ENCODE results near the gene TMEM176A.
"Not testable (repeated sequence)": the region's sequence is repeated elsewhere in the genome, so short reads cannot be mapped to it uniquely, and the experiment has no call there.

Gene TMEM176A

DNA sequence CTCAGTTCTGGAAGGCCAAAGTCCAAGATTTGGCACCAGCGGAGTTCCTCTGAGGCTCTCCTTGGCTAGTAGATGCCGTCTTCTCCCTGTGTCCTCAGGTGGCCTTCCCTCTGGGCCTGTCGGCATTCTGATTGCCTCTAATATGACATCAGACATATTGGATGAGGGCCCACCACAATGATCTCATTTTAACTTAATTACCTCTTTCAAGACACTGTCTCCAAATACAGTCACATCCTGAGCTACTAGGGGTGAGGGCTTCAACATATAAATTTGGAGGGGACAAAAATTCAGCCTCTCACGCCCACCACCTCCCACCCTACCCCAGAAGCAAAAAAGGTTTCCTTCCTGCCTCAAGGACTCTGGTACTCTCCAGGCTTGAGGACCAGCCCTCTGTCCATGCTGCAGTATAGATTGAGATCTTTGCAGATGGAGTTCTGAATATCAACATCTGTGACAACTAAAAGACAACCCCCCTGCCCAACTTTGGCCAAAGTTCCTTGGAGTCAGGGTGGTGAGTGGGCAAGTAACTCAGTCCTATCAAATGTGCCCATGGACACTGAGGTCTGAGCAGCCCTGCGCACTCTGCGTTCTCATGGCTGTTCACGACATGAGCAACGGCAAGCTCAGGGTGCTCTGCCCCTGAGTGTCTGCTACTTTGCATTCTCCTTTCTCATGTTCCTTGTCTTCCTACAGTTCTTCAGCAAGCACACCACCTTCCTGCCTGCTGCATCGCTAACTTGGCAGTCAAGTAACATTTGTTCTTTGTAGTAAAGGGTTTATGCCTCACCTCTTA is 11.9 kb upstream of the TMEM176A start:
- peak; percentile 52 for DNase-seq (ENCODE audit: low spot score)

DNA sequence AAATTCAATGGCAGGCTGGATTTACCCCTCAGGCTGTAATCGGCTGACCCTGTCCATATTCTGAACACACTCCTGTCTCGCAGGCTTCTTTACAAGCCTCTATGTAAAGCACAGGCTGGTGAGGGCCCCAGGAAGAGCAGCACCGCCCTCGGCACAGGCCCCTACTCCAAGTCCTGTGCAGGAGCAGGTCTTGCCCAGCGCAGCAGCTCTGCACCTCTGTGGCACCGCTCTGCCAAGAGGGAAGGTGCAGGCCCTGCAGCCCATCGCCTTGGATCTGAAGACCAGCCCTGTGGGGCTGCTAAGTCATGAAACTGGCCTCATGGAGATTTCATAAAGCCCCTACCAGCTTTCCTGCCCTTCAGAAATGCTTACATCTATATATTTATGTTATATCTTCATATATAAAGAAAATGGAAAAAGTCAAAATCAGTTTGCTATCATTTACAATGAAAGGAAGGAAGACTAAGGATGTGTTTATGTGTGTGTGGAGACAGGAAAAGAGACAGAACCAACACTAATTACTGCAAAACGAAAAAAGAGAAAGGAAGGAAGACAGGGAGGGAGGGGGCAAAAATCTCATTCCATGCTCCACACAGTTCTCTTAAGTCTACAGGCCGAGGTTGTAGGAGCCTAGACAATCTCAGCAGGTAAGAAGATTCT is 10.0 kb upstream of the TMEM176A start:
- DNase-seq (ENCODE audit: low spot score): no peak

DNA sequence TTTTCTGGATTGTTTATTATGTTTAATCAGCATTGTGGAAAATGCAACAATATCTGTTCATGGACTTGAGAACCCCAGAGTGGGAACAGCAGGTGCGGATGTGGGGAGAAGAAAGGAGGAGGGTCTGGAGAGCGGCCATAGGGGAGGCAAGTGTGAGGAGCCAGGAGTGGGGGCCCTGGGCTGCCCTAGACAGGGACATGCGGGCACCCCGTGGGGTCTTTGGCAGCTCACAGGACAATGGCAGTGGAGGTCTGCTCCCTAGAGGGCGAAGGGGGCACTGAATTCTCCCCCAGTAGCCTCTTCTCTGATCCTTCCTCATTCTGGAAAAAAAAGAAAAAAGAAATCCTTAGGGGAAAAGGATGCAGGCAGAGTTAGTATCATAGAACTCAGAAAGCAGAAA is 9.3 kb upstream of the TMEM176A start:
- no peak for DNase-seq (ENCODE audit: low spot score)

DNA sequence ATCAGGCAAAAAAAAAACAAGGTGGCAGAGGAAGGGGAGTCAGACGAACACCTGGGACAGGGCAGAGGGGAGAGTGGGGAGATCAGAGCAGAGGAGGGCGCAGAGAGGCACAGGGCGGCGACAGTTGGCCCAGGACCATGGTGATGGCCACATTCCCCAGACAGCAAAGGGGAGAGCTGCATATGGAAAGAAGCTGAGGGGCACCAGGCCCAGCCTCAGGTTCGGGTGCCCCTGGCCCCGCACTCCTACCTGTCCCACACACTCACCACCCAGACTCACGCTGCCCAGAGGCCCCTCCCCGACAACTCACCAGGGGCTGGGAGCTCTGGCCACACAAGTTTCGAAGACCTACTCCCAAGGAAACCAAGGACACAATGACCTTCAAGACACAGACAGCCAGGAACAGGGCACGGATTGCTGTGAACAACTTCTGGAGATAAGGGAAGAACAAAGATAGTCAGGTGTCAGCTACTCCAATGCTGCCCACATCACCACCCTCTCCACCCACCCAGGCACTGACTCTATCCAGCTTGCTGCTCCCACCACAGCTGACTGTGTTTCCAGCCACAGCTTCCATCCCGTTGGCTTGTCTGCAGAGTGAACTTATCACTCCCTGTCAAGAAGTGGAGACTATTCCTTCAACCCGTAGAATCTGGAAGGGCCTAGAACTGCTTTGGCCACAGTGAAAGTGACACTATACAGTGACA is 8.7 kb upstream of the TMEM176A start:
- DNase-seq (ENCODE audit: low spot score): no peak

DNA sequence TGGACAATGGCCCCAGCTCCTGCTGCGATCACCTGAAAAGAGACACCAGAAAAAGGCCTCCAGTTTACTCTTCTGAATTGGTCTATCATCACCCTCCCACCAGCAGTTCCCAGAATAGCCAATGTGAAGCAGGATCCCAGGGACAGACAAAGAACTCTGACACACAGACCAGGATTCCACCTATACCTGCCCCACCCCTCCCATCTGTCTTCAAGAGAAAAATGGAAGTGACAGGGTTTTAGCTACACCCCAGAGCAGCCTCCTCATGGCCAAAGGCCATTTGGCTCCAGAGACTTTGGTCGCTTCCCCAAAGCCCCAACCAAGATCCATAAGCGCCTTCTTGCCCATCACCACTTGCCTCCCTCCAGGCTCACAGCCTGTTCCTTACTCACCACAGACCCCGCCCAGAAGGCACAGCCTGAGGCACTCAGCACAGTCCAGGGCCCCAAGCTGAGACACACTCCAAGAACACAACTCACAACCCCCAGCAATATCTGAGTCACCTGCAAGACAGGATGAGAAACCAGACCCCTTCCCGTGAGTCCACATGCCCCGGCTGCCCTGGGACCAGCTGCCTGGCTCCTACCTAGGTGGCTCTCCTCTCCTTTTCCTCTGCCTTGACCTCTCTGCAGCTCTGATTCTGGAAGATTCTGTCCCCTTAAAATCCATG is 6.9 kb upstream of the TMEM176A start:
- peak; percentile 63 for DNase-seq (ENCODE audit: low spot score)

DNA sequence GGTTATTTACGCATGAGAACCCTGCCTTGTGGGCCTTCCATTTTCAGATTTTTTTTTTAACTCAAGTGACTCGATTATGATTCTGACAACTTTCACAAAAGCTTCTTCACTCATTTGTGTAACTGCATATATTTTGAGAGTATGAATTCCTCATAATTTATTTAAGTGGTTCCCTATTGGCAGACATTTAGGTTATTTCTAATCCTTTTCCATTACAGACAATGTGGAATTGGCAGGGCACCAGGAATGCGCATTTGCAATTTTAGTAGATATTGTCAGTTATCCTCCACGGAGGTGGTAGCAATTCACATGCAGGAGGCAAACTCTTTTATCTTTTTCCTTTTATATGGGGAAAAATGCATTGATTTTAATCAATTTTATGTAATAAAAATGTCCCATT is 2.9 kb upstream of the TMEM176A start:
- DNase-seq (ENCODE audit: low spot score): no peak

DNA sequence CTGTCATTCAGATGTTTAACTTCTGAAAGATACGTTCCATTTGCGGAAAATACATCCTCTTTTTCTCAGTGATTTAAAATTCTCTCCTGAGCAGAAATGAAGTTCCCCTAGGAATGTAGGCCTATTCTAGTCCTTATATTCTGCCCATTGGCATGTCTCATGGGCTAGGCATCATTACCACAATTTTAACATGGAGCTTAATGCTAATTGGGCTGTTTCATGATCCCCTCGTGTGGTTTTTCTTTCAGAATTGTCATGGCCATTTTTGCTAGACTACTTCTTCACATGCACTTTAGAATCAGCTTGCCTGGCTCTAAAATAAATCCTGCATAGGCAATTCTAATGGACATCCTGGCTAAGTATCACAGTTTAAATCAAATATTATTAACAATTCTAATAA is 1.4 kb upstream of the TMEM176A start:
- no peak for DNase-seq (ENCODE audit: low spot score)

DNA sequence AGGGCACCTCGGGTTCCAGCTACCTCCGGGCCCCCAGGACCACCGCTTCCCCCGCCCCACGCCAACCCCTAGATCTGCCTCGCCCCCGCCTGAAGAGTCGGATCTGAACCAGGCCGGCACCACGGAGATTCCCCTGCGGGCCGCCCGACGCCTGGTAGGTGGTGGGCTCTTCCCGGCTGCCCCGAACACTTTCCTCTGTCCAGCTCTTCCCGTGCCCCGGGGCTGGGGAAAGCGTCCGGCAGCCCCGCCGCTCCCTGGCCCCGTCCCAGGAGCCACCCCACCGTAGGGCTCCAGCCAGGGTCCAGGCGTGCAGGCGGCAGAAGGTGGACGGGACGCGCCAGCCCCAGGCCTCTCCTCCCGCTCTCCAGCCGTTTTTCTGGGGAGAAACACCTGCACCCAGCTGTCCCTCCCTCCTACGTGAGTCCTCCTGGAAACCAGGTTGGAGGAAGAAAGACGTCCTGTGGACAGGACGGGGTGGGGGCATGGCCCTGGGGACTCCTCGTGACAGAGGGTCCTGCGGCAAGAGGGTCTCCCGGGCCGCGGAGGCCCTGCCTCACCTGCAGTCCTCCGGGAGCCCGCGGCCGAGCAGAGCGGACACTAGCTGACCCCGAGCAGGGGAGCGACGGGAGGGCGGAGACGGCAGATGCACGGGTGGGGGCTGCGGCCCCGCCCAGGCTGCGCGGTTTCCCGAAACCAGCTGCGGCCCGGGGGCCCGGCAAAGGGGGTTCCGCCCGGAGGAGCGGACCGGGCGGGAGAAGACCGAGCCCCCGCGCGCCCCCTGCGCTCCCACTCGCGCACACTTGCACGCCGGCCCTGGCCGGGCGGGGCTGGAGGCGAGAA is 608 bp upstream of the TMEM176A start, which contains the start of gene TMEM176B:
TMEM176B (minus strand) TSS at position 624 of the 840 bp plus-strand sequence. CDS start 3,795 bp downstream, outside the sequence.
- DNase-seq (ENCODE audit: low spot score): no peak

DNA sequence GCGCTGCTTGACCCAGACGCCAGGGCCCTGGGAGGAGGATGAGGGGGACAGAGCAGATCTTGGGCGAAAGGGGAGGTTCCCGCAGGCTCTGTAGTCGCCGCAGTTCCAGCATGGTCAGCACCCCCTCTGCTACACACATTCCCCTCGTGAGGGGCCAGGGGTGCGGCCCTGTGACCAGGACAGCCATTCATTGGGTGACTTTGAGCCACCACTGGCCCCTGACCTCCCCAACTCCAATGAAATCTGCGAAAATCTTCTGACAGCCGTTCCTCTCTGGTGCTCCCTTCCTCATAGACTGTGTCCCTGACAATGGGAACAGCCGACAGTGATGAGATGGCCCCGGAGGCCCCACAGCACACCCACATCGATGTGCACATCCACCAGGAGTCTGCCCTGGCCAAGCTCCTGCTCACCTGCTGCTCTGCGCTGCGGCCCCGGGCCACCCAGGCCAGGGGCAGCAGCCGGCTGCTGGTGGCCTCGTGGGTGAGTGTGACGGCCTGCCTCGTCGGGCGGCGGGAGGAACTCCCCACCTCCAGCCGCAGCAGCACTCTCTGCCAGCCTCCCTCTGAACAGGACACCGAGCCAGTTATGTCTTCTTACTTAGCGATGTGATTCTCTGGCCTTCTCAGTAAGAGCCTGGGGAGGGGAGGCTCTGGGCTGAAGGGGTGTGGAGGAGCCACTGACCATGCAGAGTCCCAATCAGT is 825 bp downstream of the TMEM176A start:
- DNase-seq (ENCODE audit: low spot score): no peak

DNA sequence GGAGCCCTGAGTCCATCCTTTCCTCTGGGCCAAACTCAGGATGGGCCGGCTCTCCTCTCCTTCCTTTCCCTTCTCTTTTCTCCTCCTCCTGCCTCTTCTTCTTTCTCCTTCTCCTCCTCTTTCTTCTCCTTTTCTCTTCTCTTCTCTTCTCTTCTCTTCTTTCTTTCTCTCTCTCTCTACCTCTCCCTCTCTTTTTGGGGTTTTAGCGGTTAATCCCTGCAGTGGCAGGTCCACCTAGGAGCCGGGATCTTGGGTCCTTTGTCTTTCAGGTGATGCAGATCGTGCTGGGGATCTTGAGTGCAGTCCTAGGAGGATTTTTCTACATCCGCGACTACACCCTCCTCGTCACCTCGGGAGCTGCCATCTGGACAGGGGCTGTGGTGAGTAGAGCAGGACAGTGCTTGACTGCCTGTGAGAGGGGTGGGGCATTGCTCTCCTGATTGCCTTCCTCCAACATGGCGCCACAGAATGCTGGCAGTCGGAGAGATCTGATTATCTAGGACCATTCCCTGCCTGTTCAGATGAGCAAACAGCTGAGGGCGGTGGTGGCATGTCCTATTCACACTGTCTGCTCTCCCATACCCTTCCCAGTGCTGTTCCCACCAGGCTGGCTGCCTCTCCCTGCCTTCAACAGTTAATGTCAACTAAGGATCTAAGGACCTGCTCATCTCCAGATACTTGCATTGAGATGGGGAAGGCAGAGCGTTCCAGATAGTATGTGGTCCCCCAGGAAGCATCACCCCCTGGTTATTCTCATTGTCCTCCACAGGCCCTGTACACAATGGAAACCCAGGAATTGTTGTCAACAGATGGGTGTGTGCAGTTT is 1.6 kb downstream of the TMEM176A start:
- no peak for DNase-seq (ENCODE audit: low spot score)

DNA sequence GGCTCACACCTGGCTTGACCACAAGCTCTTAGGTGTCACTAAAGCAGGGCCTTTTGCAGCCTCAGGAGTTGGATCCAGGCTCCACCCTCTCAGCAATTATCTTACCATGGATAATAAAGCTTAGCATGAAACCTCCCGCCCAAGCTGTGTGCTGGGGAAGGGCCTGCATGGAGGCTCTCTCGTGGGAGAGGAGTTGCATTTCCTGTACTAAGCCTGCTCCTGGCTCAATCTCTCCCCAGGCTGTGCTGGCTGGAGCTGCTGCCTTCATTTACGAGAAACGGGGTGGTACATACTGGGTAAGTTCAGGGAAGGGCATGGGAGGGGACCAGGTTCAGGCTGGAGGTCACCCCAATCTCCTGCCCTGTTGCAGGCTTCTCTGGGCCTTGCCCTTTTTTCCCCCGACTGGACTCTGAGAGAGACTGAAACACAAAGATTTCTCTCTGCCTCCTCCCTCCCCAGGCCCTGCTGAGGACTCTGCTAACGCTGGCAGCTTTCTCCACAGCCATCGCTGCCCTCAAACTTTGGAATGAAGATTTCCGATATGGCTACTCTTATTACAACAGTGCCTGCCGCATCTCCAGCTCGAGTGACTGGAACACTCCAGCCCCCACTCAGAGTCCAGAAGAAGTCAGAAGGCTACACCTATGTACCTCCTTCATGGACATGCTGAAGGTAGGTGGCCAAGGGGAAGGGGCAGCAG is 2.7 kb downstream of the TMEM176A start:
- no peak for DNase-seq (ENCODE audit: low spot score)

DNA sequence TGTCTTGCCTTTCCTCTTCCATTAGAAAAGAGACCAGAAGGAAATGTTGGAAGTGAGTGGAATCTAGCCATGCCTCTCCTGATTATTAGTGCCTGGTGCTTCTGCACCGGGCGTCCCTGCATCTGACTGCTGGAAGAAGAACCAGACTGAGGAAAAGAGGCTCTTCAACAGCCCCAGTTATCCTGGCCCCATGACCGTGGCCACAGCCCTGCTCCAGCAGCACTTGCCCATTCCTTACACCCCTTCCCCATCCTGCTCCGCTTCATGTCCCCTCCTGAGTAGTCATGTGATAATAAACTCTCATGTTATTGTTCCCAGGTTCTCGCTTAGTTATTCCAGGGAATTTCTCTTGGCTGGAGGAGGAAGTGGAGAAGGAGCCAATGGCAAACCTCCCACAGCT is 4.2 kb downstream of the TMEM176A start:
- no peak for DNase-seq (ENCODE audit: low spot score)

DNA sequence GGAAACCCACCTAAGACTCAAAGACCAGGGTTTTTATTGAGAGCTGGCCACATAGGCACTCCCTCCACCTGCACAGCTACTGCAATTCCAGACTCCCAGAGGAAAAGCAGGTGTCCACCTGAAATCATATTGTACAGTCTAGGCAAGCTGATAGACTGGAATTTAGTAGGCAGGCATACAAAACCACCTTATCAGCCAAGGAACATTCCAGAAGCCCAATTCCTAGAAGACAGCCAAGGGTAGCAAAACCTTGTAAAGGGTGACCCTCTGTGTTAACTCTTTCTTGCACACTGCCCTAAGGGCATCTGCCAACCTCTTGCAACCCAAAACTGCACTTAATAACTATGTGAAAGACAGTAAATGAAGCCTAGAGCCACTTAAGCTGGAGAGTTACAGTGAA is 5.3 kb downstream of the TMEM176A start:
- no peak for DNase-seq (ENCODE audit: low spot score)

DNA sequence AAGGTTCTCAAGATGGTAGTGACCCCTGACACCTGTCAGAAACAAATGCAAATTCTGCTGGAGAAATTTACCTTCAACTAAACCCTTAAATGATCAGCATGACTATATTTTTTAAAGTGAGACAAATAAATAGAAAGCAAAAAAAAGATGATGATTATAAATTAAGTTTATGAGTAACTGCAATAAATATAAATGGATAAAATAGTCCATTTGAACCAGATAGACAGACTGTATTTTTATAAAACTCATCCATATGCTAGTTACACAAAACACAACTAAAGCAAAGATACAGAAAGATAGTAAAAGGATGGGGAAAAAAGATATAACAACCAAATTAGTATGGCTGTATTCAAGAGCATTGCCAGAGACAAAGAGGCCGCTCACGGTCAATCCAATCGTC is 5.9 kb downstream of the TMEM176A start:
- DNase-seq (ENCODE audit: low spot score): no peak

DNA sequence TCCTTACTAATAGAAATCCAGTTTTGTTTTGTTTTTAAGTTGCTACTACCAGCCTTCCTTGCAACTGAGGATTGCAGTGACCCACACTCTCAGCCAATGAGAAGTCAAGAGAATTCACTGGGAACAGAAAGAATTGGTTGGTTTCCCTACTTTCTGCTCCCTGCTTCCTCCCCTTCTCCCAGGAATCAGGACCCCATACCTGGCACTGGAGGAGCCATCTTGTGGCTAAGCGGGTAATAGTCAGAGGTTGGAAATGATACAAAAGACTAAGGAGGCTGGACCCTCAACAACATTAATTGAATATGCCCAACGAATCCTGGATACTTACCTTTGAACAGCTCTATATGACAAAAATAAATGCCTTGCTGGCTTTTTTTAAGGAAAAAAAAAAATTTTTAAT is 6.3 kb downstream of the TMEM176A start:
- DNase-seq (ENCODE audit: low spot score): no peak

DNA sequence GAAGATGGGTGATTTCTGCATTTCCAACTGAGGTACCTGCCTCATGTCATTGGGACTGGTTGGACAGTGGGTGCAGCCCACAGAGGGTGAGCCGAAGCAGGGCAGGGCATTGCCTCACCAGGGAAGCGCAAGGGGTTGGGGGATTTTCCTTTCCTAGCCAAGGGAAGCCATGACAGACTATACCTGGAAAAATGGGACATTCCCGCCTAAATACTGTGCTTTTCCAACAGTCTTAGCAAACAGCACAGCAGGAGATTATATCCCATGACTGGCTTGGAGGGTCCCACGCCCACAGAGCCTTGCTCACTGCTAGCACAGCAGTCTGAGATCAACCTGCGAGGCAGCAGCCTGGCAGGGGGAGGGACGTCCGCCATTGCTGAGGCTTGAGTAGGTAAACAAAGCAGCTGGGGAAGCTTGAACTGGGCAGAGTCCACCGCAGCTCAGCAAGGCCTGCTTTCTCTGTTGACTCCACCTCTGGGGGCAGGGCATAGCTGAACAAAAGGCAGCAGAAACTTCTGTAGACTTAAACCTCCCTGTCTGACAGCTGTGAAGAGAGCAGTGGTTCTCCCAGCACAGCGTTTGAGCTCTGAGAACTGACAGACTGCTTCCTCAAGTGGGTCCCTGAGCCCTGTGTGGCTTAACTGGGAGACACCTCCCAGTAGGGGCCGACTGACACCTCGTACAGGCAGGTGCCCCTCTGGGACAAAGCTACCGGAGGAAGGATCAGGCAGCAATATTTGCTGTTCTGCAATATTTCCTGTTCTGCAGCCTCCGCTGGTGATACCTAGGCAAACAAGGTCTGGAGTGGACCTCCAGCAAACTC is 7.3 kb downstream of the TMEM176A start:
- not testable (repeated sequence) for DNase-seq (ENCODE audit: low spot score)

DNA sequence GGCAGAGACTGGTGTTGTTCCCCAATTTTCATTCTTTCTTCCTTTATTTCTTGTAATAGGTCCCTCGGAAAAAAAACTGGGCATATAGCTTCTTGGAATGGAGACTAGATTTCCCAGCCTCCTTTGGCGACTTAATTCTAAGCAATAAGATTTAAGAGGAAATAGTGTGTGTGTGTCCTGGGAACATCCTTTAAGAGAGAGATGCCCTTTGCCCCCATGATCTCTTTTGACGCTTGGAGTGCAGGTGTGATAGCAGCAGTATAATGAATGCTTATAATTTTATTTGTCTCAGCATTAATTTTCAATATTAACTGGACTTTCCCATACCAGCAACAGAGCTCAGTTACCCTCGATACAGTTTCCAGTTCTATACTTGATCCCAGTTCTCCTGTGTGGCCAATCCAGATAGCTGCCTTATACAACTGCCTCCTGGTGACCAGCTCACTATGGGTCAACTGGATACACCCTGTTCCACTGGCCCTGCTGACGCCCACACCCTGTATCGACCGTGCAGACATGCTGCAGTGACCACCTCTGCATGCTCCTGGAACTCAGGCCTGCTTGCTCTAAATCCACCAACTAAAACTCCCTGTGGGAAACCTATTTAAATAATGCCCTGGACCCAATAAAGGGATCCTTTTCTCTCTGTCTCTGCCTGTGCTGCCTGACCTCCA is 13.9 kb downstream of the TMEM176A start:
- no peak for DNase-seq (ENCODE audit: low spot score)

DNA sequence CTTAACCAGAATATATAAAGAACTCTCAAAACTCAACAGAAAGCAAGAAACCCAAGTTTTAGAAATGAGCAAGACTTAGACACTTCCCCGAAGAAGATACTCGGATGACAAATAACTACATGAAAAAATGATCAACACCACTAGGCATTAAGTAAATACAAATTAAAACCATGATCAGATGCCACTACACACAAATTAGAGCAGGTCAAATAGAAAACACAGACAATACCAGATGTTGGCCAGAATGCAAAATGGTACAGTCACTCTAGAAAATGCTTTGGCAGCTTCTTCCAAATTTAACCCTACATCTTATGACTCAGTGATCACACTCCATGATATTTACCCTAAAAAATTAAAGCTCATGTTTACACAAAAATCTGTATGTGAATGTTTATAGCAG is 18.4 kb downstream of the TMEM176A start:
- DNase-seq (ENCODE audit: low spot score): no peak

Measured in kidney tubule cell (primary cell).